NCI-H146 treated with DMSO at 0.1 percent for 48 hours (cell line): ENCODE measurements around the gene AIPL1.

ENCODE experiments used
- DNase-seq: peaks from one replicate; lab custom pipeline; 2025; ENCODE audit not compliant: unreplicated experiment; lab: John Stamatoyannopoulos, UW

Gene AIPL1

DNA sequence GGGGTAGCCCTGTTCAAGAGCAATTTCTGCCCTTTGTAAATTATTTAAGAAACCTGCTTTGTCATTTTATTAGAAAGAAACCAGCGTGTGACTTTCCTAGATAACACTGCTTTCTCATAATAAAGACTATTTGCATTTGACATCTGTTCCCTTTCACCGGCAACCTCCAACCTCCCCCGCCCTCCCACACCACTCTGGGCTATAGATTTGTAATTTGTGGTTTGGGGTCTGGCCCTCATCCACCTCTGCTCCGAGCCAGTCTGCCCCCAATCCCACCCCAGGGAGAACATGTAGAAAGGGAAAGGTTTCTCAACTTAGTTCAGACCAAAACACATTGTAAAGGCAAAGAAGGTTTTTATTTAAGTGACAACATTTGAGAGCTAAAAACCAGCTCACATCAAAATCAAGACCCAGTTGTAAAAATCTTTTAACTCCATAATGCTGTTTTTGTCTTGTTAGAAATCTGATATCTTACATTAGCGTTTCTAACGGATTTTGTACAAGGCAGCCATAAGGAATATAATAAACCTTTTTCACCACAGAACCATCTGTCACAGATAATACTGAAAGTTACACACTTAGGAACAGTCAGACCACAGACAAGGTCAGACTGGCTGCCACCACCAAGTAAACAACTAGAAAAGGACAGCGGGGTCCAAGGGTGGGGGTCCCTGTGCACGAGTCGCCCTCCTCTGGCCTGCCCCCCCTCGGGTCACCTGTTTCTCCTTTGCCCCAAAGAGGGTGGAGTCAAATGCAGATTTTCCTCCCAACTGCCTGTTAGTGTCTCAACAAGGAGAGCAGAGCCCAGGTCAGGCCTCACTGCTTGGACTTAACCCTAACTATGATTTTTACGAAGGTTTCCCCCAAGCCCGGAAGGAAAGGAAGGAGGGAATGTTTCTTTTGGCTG, 16.3 kb upstream of the AIPL1 start:
- DNase-seq, result peak; percentile 20

- DNase-seq, result no peak
Measured at GRCh38 chr17:6449307-6449706, 14.4 kb upstream of the AIPL1 start.

DNA sequence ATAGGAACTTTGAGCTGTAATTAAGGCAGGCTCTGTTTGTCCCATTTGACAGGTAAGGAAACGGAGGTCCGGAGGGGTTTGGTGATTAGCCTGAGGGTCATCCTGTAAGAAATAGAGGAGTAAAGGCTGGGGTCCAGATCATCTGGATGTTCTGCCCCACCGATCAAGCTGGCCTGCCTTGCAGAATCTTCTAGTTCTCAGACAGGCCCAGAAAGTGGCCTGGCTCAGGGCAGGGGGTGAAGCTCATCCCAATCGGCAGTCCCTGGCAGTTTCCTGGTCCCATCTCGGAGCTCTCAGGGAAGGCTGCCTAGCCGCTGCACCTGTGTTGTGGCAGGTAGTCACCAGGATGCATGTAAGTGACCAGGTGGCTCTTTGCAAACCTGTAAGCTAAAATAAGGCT, 13.6 kb upstream of the AIPL1 start:
- no peak for DNase-seq

DNA sequence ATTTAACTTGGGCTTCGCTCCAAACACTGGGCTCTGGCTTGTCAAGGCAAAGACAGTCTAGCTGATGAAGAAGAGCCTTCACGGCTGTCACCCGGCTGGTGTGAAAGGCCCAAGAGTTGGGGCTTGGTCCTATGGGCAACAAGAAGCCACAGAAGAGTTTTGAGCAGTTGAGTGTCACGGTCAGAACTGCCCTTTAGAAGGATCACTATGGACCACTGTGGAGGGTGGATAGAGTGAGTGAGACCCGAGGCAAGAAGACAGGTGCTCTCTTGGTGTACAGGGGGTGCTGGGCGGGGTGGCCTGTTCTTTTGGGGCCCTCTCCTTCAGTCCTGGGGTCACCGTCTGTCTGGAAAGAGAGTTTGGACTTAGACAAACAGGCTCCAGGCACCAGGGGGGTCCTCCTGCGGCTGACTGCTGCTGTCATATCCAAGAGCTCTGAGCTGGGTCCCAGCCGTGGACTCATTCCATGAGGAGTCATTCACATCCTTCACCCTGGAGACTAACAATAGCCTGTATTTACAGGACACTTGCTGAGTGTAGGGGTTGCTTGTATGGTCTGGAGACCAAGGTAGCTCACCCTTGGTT, 11.7 kb upstream of the AIPL1 start:
- DNase-seq, result no peak

GRCh38 chr17:6444571-6445335, 9.8 kb upstream of the AIPL1 start:
- DNase-seq, result no peak

DNA sequence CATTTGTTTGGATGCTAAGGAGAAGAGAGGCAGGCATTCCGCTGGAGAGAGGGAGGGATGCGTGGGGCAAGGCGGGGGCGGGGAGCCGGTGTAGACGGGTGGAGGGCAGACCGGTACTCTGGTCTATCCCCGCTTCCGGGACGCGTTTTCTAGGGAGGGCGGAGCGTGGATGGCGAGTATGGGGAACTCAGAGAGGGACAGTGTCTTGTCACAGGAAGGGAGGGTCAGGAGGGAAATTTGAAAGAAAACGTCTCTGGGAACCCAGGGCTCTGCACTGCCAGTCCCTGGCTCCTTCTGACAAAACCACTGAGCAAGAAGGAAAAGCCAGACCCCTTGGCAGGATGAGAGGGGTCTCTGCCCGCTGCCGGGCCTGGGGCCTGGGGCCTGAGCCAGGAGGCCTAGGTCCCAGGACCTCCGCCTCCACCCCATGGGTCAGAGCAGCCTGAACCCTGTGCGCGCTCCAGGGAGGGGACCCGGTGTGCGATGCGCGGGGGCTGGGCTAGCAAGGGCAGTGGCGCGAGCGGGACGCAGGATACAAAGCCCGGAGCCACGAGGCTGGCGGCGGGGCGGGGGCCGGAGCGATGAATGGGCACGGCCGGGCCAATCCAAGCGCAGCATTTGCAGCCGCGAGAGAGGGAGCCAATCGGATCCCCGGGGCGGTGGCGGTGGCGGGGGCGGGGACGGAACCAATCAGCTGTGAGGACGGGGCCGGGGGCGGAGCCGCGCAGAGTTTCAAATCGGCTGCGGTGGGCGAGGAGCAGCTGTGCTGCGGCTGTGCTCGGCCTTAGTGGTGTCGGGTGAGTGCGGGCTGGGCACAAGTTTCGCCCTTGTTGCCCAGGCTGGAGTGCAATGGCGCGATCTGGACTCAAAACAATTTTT, 9.0 kb upstream of the AIPL1 start, which contains the start of gene PIMREG:
Gene PIMREG, plus strand, starts transcription at position 764 of the 879 bp plus-strand sequence. CDS start 656 bp downstream, outside the sequence.
- peak; percentile 91 for DNase-seq

DNA sequence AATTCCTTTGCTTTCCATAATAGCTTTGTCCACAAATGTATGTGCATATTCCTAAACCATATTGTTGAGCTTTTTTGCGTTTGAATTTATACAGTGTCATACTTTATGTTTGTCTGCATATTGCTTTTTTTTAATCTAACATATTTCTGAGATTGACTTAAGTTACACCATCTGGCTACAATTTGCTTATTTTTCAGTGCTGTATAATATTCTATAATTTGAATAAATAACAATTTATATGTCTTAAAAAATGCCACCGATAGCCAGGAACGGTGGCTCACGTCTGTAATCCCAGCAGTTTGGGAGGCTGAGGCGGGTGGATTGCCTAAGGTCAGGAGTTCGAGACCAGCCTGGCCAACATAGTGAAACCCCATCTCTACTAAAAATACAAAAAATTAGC, 7.9 kb upstream of the AIPL1 start:
- no peak for DNase-seq

GRCh38 chr17:6439951-6440350, 5.0 kb upstream of the AIPL1 start:
- DNase-seq, result peak; percentile 13

- DNase-seq, result no peak
Measured at GRCh38 chr17:6437956-6438355, 3.0 kb upstream of the AIPL1 start.

DNA sequence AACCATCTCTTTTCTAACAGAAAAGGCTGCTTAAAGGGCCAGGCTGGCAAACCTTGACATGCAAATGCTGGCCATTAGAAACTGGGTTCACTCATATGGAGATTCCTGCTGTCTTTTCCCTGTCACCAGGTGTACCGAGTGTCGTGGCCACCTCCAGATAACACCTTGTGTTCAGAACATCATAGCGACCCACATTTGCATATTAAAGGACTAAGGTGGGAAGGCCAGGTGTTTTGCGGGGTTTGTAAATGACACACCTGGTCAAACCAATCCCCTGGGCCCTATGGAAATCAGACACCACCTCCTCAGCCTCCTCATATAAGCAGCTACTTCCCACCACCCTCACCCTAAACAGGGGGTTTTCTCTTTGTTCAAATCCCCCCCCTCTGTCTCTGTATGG, 2.5 kb upstream of the AIPL1 start:
- DNase-seq, result peak; percentile 49

- DNase-seq, result peak; percentile 61
Measured at GRCh38 chr17:6435968-6436367, 1.0 kb upstream of the AIPL1 start.

DNA sequence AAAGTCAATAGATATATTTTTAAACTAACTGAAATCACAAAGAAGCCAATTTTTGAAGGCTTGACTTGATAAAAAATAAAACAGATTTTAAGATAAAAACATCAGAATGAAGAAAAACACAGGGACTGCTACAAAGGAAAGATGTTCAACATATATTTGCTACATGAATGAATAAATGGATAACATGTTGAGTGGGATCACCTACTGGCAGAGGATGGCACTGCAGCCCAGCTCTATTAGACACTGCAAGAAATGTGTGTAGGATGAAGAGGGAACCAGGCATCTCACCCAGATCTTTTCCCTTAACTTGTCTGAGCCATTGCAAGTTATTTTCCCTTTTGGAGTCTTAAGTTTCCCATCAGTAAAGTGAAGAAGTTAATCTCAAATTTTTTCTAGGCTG, 4.2 kb downstream of the AIPL1 start:
- DNase-seq, result no peak

- no peak for DNase-seq
Measured at GRCh38 chr17:6429266-6429665, 5.7 kb downstream of the AIPL1 start.

DNA sequence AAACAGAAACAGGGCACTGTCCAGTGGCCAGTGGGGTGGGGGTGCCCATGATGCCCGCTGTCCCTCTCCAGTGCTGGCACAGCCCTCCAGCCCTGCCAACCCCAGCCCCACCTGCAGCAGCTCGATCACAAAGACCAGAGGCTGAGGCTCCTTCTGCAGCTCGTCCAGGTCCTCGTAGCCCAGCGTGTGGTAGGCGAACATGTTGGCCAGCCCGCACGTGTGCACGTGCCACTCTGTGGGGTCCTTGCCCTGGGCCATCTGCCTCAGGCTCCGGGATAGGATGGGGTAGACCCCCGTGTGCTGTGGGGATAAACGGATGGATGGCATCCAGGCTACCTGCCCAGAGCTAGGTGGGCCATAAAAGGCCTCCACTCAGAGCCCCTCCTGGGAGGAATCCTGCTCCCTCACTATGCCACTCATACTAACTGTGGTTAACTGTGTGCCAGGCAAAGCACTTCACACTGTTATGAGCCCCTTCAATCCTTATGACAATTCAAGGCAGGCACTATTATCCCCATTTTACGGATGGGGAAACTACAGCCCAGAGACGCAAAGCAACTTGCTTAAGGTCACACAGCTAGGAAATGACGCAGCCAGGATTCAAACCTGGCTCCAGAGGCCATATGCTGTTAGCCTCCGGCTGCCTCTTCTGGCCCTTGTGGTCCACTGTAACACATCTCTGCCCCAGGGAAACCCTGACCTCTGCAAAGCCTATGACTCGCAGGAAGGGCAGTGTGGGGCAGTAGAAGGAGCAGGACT, 6.5 kb downstream of the AIPL1 start:
- DNase-seq, result no peak

DNA sequence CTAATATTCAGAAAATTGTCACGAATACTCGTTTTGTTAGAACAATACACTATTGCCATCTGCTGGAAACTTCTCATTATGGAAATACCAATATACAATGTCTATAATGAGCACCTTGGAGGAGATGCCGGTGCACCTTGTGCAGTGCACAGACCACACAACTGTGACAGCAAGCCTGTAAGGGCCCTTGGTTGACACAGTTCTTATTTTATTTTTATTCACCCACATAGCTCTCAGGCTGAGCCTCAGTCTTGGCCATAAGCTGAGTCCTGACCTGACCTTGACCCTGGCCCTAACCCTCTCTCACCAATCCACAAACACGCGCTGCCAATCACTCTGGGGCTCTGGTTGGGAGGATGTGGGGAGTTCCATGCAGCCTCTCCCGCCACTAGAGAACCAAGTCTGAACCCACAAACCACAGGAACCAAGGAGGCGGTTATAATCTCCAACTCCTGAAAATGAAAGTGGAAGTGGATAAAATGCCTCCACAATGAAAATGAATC, 7.6 kb downstream of the AIPL1 start:
- DNase-seq, result no peak

GRCh38 chr17:6426356-6427101, 8.4 kb downstream of the AIPL1 start:
- no peak for DNase-seq

DNA sequence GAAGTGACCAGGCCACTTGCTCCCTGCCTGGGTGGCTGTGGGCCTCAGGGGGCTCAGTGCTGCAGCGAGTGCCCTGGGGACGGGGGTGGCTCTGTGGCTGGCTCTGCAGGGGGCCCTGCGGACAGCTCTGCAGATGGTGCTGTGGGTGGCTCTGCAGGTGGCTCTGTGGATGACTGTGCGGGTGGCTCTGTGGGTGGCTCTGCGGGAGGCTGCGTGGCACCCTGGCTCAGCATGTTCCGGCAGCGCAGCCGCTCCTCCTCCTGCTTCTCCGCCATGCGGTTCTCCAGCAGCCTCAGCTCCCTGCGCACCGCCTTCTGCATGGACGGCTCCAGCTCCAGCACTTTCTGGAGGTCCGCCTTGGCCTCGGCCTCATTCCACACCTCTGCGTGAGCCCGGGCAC, 9.5 kb downstream of the AIPL1 start:
- no peak for DNase-seq

DNA sequence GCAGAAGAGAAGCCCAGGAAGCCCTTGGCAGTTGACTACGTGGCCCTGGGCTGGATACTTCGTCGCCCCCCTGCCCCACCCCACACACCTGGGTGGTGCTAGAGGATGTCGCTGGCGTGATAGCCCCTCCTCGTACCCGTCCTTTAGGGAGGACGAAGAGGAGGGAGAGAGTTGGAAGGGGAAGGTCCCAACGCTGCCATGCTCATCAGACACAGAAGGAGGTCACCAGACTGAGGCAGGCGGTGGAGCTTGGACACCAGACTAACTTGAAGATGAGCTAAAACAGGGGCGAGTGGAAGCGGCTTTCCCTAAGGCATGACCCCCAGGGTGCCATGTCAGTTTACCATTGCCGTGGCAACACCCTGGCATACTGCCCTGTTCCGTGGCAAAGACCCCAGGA, 11.0 kb downstream of the AIPL1 start:
- DNase-seq, result no peak

DNA sequence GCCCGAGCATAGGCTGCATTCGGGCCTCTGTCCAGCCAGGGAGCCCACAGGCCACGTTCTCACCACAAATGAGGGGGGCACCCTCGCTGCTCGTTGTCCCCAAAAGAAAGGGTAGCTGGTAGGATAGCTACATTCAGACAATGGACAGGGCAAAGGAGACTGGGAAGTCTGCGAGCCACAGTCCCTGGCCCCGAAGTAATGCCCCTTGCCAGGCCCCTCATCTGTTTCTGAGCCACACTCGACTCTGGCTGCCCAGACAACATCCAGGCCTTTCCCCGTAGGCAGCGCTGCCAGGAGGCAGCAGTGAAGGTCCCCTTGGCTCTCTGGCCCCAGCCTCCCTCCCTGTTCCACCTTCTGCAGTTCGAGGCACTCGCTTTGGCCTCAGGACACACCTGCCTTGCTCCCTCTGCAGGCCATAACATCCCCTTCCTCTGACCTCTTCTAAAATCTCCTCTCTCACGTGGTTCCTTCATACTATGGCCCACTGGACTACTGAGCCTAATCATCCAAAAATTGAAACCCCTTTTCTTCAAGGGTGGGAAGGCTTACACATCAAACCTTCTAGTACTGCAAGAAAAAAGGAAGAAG, 12.2 kb downstream of the AIPL1 start:
- DNase-seq, result no peak
